HG02840 (cell line): ENCODE results near the gene C1QTNF1.
"Not testable (repeated sequence)": the region's sequence is repeated elsewhere in the genome, so short reads cannot be mapped to it uniquely, and the experiment has no call there.

Source experiments
- ATAC-seq: cut with Tn5 transposase; IDR thresholded peaks from one replicate; pipeline ENCODE4 v1.9.1; 2021; ENCODE audit warnings: mild to moderate bottlenecking, moderate library complexity, moderate number of reproducible peaks; ENCODE audit not compliant: unreplicated experiment, low FRiP score

C1QTNF1 gene

GRCh38 chr17:79020631-79021301 lies 3.2 kb upstream of the C1QTNF1 start:
- no peak for ATAC-seq

DNA sequence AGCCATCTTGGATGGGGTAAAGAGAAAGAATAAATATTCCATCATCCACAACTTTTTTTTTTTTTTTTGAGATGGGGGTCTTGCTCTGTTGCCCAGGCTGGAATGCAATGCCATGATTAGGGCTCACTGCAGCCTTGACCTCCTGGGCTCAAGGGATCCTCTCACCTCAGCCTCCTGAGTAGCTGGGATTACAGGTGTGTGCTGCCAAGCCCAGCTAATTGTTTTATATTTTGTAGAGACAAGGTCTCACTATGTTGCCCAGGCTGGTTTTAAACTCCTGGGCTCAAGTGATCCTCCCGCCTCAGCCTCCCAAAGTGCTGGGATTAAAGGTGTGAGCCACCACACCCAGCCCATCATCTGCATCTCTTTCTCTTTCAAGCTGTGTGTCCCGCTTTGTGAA lies 2.0 kb upstream of the C1QTNF1 start:
- ATAC-seq: not testable (repeated sequence)

GRCh38 chr17:79022507-79022991 lies 1.4 kb upstream of the C1QTNF1 start:
- ATAC-seq: no peak

GRCh38 chr17:79023180-79023705 lies 726 bp upstream of the C1QTNF1 start:
- no peak for ATAC-seq

- ATAC-seq: no peak
Observed at GRCh38 chr17:79024901-79025737, 1.1 kb downstream of the C1QTNF1 start.

DNA sequence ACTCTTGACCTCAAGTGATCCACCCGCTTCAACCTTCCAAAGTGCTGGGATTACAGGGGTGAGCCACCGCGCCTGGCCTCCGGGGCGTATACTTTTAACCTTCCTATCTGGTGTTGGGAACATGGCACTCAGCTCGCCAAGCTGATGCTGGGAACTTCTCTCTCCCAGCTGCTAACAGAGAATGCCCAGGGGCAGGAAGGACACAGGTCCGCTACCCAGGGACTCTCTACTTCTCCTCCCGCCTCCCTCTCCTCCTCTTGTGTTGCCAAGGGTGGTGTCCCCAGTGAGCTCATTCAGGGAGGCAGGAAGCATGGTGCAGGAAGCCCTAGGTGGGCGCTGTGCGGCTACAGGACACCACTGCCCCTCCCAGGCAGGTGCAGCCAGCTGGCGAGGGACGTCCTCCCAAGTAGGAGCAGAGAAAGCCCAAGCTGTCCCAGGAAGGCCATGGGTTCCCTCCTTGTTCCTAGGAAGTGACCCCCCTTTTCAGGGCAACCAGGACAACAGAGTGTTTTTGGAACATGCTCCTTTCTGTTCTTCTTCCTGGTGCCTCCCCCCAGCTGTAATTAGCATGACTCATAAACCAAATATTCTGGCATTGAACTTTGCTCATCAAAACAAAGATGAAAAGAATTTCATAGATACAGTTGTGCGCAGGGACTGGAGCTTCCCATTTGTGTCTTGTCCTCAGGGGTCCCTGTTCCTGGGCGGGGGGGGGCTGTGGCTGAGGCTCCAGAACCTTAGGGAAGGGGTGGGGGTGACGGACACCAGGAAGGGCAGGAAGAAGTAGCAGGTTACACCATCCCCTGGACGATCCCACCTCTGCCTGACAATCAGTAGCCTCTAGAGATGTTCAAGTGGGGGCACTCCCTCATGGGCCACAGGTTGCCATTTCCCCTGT lies 2.7 kb downstream of the C1QTNF1 start:
- ATAC-seq: no peak

- ATAC-seq: no peak
Observed at GRCh38 chr17:79027274-79027924, 3.4 kb downstream of the C1QTNF1 start.

DNA sequence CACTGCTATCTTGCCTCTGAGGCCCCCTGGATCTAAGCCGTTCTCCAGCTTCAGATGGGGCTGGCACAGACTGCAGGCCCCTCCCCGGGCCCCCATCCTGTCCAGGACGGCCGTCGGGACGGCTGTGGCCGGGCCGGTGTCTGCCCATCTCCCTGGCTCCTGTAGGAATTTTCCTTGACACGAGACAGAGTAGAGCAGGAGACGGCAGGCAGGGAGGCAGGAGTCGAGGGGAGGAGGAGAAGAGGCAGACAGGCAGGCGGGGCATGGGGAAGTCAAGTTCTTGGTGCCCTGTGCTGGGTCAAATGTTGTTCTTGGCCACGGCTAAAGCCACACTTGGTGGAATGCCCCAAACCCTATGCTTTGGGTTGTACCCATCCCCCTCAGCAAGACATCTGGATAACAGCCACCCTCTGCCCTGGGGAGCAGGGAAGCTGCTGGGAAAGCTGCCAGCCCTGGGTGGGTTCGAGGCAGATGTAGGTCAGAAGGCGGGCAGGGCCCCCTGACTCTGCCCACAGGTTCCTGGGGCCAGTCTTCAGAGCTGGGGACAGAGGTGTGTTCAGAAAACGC lies 4.0 kb downstream of the C1QTNF1 start:
- no peak for ATAC-seq

- no peak for ATAC-seq
Observed at GRCh38 chr17:79028496-79029326, 4.7 kb downstream of the C1QTNF1 start.

DNA sequence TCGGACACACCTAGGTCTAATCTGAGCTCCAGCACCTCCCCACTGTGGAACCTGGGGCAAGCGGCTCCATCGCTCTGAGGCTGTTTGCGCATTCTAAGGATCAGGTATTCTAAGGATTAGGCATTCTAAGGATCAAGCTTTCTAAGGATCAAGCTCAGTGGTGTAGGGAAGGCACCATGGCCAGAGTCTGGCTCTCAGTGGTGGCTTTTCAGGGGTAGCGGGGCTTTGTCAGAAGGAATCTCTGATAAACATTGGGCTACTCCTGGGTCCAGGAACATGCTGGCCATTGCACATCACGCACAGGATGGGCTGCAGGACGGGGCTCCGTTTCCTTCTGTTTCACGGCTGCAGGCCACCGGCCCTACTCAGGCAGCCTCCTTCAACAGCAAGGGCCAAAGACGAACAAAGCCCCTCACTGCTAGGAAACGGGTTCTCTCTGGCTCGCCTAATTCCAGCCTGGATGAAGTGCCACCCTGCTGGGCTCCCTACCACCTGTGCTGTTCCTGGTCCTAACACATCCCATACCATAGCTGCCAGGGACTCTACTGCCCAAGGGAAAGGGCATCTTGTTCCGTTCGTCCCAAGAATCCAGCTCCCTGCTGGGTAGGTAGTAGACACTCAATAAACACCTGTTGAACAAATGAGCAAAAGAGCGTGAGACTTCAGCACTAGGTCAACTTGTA lies 5.5 kb downstream of the C1QTNF1 start:
- no peak for ATAC-seq

DNA sequence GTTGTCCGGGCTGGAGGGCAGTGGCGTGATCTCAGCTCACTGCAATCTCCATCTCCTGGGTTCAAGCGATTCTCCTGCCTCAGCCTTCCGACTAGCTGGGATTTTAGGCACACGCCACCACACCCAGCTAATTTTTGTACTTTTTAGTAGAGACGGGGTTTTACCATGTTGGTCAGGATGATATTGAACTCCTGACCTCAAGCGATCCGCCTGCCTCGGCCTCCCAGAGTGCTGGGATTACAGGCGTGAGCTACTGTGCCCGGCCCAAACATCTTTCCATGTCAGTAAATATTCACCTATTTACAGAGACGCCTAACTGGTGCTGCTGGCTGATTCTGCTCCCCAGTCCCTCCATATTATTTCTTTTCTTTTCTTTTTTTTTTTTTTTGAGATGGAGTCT lies 6.7 kb downstream of the C1QTNF1 start:
- ATAC-seq: not testable (repeated sequence)

DNA sequence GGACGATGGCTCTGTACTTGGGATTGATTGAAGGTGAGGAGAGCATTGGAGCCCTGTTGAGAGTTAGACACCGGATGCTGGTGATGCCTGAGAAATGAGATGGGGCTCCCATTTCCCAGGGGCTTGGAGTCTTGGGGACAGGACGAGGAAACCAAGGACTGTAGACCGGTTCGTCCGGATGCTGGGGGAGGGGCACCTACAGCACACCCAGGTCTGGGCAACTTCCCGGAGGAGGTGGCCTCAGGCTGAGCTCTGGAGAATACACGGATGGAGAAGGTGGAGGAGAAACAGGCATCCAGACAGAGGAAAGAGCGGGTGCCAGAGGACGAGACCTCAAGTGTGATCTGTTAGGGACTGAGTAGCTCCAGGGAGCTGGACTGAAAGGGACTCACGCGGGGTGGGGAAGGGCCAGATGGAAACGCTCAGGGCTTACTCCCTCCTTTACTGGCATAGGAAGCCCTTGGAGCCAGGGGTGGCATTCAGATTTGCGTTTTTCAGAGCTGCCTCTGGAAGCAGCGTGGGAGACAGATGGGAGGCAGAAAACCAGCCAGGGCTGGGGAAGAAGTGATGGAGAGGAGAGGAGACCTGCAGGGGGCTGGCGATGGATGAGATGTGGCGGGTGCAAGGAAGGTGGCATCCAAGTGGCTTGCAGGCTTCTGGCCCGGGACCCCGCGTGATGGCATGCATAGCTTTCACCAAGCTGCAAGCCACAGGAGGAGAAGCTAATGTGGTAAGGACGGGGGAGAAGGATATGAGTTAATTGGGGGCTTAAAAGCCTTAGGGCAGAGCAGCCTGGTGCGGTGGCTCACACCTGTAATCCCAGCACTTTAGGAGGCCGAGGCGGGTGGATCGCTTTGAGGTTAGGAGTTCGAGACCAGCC lies 8.3 kb downstream of the C1QTNF1 start:
- no peak for ATAC-seq

GRCh38 chr17:79033046-79033616 lies 9.2 kb downstream of the C1QTNF1 start:
- ATAC-seq: no peak

GRCh38 chr17:79033741-79034501 lies 10.0 kb downstream of the C1QTNF1 start:
- ATAC-seq: no peak

DNA sequence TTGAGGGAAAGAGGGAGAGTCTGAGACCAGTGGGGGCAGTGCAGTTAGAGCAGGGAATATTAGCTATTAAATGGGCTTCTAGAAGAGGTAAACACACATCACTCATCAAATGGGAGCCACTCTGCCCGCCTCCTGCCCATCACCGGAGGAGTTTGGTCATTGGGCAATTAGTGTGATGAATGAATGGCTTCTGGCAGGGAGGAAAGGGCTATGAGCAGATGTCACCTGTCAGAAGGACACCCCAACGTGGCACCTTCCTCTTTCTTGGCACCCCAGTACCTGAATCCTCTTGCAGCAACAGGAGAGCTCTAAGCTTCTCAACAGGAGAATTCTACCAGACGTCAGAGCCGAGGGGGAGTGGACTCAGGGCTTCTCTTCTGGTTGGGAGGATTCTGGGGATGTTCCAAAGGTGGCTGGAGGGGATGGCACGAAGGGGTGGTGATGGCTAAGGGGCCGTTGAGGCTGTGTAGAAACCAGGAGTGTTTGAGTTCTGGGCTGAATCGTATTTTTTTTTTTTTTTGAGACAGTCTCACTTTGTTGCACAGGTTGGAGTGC lies 11.0 kb downstream of the C1QTNF1 start:
- no peak for ATAC-seq

GRCh38 chr17:79035686-79036085 lies 11.7 kb downstream of the C1QTNF1 start:
- ATAC-seq: no peak
